ENCODE measurements around the gene PTPRM.

DNA sequence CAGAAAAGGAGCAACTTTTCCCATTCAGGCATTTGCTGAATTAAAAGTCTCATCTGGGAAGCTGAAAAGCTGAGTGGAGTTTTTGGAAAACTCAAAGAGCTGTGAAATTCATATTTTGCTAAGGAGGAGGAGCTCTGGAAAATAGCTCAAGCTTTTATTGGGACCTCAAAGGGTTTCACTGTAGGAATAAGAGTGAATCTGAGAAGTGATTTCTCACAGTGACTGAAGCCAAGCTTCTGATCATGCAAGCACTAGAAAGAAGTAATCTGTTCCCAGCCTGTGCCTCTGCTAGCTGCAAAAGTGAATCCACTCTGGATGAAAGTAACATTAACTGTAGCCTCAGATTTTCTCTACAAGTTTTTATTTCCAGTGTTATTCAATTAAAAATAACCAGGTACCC, 283.3 kb downstream of the PTPRM start:
- TF ChIP-seq, protein P1, sequence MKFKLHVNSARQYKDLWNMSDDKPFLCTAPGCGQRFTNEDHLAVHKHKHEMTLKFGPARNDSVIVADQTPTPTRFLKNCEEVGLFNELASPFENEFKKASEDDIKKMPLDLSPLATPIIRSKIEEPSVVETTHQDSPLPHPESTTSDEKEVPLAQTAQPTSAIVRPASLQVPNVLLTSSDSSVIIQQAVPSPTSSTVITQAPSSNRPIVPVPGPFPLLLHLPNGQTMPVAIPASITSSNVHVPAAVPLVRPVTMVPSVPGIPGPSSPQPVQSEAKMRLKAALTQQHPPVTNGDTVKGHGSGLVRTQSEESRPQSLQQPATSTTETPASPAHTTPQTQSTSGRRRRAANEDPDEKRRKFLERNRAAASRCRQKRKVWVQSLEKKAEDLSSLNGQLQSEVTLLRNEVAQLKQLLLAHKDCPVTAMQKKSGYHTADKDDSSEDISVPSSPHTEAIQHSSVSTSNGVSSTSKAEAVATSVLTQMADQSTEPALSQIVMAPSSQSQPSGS (CRISPR knock-in tag; IDR thresholded peaks at IDR 0.05; ENCODE audit: borderline replicate concordance, low read depth) = no peak
- TF ChIP-seq NR2C2 (CRISPR knock-in tag; IDR thresholded peaks at IDR 0.05) (no peak), JUN (CRISPR knock-in tag; IDR thresholded peaks at IDR 0.05) (no peak)
- TF ChIP-seq, protein P2, sequence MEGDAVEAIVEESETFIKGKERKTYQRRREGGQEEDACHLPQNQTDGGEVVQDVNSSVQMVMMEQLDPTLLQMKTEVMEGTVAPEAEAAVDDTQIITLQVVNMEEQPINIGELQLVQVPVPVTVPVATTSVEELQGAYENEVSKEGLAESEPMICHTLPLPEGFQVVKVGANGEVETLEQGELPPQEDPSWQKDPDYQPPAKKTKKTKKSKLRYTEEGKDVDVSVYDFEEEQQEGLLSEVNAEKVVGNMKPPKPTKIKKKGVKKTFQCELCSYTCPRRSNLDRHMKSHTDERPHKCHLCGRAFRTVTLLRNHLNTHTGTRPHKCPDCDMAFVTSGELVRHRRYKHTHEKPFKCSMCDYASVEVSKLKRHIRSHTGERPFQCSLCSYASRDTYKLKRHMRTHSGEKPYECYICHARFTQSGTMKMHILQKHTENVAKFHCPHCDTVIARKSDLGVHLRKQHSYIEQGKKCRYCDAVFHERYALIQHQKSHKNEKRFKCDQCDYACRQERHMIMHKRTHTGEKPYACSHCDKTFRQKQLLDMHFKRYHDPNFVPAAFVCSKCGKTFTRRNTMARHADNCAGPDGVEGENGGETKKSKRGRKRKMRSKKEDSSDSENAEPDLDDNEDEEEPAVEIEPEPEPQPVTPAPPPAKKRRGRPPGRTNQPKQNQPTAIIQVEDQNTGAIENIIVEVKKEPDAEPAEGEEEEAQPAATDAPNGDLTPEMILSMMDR (IDR thresholded peaks at IDR 0.05) = no peak
- TF ChIP-seq, protein P3, sequence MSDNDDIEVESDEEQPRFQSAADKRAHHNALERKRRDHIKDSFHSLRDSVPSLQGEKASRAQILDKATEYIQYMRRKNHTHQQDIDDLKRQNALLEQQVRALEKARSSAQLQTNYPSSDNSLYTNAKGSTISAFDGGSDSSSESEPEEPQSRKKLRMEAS (CRISPR knock-in tag; IDR thresholded peaks at IDR 0.05) = no peak
